GM19023 (cell line): ENCODE data around the gene CNR1.
"Not testable (repeated sequence)": the region's sequence is repeated elsewhere in the genome, so short reads cannot be mapped to it uniquely, and the experiment has no call there.

Experiments used
- ATAC-seq: cut with Tn5 transposase; IDR thresholded peaks from one replicate; pipeline ENCODE4 v1.9.1; 2021; ENCODE audit warnings: mild to moderate bottlenecking, moderate library complexity; ENCODE audit not compliant: unreplicated experiment

The CNR1 gene

DNA sequence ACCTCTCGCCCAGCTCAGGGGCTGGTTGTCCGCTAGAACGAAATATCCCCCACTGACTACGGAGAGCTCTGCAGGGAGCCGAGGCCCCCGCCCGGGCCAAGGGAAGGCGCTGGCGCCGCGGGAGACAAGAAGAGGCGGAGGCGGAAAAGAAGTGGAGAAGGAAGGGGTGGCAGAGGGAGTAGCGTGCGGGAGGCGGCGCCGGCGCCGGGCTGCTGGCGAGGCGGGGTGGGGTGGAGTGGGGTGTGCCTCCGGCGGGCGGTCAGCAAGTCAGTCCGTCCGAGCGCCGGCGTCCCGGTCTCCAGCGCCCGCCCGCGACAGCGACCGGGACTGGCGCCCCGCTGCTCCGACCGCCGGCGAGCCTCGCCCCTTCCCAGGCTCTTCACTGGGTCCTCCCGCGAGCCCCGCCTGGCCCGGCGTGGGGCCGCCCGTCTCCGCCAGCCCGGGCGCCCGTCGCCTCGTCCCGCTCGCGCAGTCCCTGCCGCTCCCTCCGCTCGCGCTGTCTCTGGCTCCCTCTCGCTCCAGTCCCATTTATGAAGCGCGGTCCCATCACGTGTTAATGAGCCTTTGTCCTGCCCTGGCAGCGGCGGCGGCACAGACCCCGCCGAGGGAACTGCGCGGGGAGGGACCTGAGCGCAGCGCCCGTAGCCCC, at the start of gene CNR1:
TSS of gene CNR1 (minus strand) at position 504 of the 649 bp plus-strand sequence. CDS start 21,073 bp downstream, outside the sequence.
- ATAC-seq: peak; percentile 54

- no peak for ATAC-seq
Measured at GRCh38 chr6:88211446-88211845, 45.3 kb upstream of the CNR1 start.

DNA sequence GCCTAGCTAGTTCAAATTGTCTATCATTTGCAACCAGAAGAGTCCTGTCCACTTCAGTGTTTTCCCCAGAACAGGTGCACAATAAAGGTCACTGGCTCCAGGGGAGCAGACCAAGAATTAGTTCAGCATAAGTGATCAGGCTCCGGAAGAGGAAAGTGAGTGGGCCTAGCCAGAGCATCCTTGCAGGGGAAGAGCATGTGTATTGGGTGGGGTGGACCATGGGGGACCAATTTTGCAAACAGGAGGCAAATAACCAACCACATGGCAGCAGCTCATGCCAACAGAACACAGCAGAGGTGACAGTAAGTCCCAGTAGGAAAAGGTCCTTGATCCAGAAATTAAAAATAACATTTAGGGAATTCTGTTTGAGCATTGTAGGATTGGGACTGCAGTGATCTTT, 43.2 kb upstream of the CNR1 start:
- no peak for ATAC-seq

GRCh38 chr6:88208726-88209125, 42.6 kb upstream of the CNR1 start:
- ATAC-seq: no peak

- ATAC-seq: not testable (repeated sequence)
Measured at GRCh38 chr6:88201734-88202133, 35.6 kb upstream of the CNR1 start.

DNA sequence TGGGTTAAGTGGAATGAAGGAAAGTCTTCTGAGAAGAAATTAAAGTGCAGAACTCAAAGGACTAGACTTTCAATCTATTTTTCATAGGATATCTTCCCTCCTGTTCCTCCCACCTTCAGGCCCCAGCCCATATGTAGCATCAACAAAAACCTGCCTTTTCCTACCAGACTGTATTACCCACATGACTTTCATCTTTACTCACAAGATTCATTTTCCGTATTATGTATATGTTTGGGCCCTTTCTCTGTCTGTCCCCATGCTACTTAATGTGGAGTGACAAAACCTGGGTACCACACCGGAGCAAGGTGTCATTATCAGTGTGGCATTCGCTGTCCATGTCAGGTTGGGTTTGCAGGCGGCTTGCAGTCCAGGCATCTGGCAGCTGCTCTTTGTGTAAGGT, 18.8 kb upstream of the CNR1 start:
- no peak for ATAC-seq

DNA sequence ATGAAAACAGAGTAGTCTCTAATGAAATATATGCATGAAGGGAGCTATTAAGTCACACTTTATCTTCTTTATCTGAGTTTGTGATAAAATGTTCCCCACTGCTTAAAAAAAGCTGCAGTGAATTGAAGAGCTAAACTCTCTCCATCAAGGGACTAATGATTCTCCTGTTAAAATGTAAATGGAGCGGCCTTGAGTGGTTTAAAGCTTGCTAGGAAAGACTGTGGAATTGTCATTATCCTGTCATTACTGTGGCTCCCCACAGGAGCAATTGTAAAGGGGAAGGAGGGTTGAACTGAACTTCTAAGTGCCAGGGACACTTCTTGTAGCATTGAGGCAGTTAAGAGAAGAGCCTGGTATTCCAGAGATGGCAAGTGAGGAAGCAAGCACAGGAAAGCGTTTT, 17.3 kb upstream of the CNR1 start:
- ATAC-seq: no peak

DNA sequence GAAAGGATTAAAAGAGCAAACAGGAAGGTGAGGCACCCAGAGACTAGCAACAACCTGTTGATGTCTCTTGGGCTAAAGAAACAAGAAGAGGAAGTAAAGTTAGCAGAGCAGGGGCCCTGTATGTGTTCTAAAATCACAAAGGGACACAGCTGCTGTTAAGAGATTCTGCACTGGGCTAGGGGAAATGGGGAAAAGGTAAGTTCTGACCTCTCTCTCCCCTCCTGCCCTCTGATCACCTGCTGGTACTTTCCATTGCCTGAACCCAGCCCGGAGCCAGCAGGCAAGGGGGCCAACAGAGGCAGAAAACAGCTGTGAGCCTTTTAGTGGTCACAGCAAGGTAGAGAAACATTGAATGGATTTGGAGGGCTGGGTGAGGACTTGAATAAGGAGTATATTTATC, 13.5 kb upstream of the CNR1 start:
- ATAC-seq: peak; percentile 63

GRCh38 chr6:88177961-88178464, 11.9 kb upstream of the CNR1 start:
- peak; percentile 49 for ATAC-seq

DNA sequence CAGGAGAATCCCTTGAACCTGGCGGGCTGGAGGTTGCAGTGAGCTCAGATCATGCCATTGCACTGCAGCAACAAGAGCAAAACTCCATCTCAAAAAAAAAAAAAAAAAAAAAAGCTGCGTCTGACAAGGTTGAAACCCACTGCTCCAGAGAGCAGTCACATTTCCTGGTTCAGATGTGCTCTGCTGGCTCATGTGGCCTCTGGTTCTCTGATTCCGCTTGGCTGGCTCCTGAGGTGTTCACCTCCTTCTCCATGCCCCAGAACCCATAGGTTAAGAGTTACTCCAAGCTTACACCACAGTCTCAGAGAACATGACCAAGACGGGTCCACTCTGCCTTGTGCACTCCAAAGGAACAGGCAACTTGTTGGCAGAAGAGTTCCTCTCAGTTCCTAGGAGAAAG, 8.8 kb upstream of the CNR1 start:
- ATAC-seq: no peak

DNA sequence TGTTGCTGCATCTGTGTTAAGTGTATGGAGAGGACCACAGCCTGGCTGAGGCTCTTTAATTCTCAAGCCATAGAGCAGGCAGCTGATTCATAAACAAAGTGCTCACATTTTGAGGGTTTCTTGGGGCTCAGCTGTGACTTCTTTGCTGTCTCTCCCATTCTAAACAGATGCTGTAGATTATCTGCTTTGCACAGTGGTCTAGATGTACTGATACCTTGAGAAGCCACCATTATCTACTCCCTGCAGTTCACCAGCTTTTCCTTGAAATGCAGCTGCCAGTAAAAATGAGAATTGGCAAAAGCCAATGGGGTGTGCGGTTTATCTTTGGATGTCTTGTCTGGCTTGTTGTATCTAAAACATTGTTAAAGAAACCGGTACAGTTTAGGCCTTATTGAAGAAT, 5.2 kb upstream of the CNR1 start:
- ATAC-seq: no peak

- ATAC-seq: no peak
Measured at GRCh38 chr6:88168362-88168761, 2.2 kb upstream of the CNR1 start.

DNA sequence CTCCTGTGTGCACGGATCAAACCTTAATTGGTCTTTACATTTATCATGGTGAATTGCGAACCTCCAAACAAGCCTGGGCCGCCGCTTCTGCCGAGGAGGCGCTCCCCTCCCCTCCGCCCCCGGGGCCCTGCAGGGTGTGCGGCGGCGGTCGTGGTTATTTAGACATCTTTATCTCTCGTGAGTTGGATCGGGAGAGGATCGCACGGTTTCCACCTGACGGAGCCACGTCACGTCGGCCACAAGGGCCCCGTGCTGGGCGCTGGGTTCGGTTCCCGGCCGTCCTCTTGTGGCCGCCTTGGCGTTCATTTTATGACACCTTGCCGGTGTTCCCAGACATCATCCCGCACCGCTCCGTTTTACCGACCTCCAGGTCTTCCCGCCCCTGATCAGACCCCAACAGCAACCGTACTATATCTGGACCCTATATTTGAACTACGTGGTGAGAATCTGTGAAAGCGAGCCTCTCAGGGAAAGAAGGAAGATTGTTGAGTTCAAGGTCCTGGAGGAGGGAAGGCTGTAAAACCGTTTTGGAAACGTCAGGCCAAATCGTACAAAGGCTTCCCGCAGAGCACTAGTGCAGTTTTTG, 1.3 kb upstream of the CNR1 start:
- peak; percentile 3 for ATAC-seq

DNA sequence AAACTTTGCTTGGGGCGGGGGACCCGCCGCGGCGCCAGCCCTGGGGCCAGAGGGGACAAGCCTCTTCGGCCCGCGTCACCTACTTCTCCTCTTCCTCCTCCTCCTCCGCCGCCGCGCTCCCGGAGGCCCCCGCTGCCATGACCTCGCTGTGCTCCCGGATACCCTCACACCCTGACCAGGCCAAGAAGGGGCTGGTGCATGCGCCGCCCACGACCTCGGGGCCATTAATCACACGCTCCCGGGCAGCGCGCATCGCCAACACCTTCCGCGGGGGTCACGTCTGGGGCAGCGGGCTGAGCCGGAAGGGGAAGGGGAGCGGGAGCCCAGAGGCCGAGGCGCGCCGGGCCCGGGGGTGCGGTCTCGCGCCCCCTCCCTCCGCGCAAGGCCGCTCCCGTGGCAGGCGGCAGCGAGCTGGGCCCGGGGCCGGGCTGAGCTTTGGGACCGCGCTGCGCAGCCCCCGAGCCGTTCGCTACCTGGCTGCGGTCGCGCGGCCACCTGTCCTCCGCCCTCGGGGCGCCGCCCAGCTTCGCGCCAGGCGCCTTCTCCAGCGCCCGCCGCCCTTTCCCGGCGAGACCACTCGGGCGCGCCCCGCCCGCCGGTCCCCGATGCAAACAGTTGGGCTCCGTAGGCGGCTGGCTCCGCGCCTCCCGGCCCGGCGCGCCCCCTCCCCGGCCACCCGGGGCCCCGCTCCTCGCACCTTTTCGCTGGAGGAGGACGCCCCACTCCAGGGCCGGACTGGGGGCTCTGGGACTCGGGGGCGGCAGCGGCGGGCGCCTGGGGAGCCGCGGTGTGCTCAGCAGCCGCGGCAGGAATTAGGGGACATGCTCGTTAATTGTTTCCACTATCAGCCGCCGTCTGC, 575 bp upstream of the CNR1 start:
- ATAC-seq: peak; percentile 56

- peak; percentile 4 for ATAC-seq
Measured at GRCh38 chr6:88165087-88165843, 882 bp downstream of the CNR1 start.

DNA sequence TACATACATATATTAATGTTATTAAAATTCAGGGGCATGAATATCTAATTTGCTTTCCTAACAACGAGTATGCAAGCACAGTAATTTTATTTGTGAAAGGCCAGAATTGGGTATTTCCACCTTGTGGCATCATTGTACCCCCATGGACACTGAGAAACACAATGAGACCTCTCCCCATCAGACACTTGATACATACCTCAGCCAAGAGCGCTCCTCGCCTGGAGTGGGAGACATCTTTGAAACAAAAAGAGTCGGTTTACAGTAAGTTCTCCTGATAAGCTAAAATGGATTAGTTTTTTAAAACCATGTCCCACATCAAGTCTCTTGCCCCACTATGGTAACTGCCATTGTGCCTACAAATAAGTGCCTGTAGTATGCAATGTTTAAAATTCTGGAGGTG, 2.1 kb downstream of the CNR1 start:
- ATAC-seq: no peak

- ATAC-seq: no peak
Measured at GRCh38 chr6:88163616-88164015, 2.5 kb downstream of the CNR1 start.

DNA sequence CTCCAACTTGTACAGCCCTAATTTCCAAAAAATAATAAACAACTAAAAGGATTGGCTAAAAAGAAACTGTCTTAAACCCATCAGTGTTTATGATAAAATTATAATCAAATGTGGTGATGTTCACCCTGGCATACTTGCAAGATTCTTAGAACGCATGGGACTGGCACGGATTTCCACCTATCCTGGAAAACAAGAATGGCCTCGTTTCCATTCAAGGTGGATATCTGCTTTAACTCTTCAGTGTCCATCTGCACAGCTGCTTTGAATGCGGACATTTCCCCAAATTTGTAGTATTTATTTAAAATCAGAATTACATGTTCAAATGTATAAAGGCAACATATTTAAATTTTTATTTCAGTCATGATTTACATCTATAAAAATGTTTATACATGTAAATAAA, 4.2 kb downstream of the CNR1 start:
- no peak for ATAC-seq

DNA sequence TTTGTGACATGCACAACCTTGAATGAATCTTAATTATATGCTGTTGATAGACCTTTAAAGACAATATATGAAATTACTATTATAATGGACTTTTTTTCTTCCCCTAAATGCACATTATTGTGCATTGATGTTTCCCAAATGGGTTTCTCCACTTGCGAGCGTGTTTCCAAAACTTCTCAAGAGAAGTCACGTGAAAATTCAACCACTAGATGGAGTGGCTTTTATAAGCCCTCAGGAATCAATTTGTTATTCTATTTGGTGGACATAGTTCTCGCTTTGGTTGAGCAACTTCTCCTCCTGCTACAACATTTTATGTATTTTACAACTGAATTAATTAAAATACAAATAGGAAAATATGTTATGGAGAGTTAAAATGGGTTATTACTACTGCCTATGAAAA, 9.0 kb downstream of the CNR1 start:
- ATAC-seq: no peak

DNA sequence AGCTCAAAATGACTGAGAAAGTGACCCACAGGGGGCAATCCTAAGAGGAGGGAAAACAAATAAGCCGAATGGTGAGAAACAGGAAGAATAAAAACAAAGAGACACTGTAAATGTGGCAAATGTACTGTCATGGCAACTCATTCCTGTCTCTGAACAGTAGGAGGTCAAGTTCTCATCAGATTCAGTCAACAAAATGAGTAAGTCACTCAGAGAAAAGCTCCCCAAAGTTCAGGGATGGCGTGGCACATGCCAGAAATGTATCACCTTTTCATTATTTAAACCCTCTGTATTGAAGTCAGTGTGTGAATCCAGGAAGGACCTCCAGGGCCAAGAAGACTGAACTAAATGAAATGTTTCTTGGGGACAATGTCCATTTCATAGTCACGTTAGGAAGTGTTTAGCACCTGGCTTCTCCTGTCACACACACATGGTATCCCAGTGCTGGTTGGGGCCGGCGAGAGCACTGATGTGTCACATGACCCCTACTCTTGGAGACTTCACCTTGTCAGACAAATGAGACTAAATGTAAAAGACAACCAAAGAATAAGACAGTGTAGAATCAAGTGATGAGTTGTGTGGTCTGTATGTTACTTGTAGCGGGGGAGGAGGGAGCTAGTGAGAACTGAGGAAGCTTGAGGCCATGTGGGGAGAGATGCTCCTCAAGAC, 20.7 kb downstream of the CNR1 start:
- ATAC-seq: no peak
